ENCODE measurements around the gene SEMA6B.
"Not testable (repeated sequence)": the region's sequence is repeated elsewhere in the genome, so short reads cannot be mapped to it uniquely, and the experiment has no call there.

SEMA6B gene

DNA sequence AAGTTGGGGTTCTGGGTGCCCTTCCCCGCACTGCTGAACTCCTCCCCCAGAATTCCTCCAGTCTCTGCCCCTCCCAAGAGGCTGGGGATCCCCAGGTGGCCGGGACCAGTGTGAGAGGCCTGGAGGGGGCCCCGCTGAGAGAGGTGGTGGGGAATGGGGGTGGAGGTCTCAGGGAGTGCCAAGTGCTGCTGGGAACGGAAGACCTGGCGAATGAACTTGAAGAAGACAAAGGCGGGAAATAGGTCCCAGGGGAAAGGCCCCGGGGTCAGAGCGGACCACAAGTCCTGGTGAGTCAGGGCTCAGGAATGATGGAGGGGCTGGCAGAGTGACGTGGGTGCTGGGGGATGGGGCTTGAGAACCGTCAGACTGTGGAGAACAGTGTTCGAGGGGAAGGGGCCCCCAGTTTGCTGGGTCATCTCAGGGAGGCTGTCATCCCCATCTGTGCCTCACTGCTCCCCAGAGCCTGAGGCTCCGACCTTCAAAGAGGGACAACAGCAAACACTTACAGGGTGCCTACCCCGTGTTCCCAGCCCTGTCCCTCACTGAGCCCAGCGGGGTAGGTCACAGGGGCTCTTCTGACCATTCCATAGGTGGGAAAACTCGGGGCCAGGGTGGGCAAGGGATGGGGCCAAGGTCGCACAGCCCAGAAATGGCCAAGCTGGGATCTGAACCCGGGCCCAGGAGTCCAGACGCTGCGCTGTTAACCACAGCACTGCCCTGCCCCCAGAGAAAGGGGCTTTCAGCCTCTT is 16.0 kb upstream of the SEMA6B start:
- no peak for DNase-seq (ENCODE audit: low read depth, low spot score)

DNA sequence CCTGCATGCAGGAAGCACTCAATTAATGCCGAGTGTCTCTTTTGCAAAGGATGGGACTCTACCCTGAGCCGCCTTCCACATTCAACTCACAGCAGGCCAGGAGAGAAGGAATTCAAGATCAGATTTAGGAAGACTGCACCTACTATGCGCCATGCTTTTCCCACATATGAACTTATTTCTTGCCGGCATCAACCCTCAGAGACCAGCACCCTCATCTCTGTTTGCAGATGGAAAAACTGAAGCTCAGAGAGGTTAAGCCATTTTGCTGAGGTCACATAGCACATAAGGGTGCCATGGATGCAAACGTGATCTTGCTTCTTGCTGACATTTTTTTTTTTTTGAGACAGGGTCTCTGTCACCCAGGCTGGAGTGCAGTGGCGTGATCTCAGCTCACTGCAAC is 14.2 kb upstream of the SEMA6B start:
- no peak for DNase-seq (ENCODE audit: low read depth, low spot score)

DNA sequence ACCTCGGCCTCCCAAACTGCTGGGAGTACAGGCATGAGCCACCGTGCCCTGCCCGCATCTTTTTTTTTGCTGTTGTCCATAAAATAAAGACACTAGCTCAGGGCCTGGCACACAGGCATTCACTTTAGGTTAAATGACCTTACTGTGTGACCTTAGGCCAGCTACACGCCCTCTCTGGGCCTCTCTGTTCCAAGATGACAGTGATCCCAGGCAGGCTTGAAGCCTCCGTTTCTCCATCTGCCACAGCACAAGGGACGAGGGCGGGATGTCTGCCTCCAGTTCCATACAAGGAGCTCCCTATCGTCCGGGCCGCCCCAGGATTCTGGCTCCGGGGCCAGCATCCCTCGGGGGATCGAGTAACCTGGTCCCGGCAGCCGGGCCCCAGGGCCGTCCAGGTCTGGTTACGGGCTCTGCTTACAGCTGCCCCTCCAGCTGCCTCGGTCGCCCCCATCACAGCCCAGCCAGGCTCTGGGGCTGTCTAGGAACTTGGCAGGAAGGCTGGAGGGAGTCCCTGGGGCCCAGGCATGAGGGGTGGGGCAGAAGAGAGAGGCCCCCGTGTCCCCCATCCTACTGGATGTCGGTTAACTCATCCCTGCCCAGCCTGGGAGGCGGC is 11.9 kb upstream of the SEMA6B start:
- no peak for DNase-seq (ENCODE audit: low read depth, low spot score)

DNA sequence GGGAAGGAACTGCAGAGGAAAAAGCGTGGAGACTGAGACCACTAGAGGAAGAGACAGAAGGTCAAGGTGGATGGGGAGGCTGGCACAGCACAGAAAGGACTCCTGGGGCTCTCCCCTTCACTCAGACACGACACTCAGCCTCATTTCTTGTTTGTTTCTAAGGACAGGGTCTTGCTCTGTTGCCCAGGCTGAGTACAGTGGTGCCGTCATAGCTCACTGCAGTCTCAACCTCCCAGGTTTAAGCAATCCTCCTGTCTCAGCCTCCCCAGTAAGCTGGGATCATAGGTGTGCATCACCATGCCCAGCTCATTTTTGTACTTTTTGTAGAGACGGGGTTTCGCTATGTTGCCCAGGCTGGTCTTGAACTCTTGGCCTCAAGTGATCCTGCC is 11.4 kb upstream of the SEMA6B start:
- DNase-seq (ENCODE audit: low read depth, low spot score) = no peak

DNA sequence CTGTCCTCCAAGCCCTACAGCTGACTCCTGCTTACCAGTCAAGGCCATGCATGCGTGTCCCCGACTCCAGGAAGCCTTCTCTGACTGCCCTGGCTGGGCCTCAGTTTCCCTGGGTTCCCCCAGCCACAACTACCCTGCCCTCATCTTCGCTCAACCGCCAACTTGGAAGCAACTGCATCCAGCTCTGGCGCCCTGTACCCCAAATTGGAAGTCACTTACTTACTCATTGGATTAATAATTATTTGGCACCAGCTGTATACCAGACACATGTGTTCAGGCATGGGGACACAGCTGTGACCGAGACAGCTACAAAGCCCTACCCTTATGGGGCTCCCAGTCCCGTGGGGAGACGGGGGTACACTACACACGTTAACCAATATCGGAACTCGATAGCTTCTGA is 10.9 kb upstream of the SEMA6B start:
- no peak for DNase-seq (ENCODE audit: low read depth, low spot score)

DNA sequence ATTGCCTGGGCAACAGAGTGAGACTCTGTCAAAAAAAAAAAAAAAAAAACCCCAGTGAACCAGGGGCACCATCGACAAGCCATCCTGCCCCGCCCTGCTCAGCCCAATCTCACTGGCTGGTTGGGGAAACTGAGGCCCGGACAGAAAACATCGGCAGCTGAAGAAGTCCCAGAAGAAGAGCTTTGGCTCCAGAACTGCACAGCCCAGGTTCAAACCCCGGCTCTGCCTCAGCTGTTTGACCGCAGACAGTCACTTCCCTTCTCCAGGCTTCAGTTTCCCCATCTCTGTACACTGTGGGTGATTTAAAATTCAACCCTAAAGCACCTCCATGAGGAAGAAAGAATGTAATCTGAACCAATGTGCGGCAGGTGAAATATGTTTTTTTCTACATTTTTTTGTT is 9.4 kb upstream of the SEMA6B start:
- no peak for DNase-seq (ENCODE audit: low read depth, low spot score)

DNA sequence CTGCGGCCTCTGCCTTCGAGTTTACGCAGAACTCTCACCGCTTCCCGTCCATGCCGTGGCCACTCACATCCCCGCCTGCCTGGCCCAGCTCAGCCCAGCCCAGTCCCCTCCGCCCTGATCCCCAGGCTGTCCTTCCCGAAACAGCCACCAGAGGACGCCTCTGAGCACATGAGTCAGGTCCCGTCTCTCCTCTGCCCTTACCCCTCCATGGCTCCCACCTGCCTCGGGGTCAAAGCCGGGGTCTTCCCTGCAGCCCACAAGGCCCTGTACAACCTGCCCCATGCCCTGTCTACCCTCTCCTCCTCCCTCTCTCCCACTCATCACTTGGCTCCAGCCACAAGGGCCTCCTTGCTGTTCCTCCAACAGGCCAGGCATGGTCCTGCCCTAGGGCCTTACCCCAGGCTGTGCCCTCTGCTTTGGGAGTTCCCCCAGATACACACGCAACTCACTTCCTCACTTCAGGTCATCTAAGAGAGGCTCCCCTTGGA is 8.1 kb upstream of the SEMA6B start:
- DNase-seq (ENCODE audit: low read depth, low spot score) = peak; percentile 32

DNA sequence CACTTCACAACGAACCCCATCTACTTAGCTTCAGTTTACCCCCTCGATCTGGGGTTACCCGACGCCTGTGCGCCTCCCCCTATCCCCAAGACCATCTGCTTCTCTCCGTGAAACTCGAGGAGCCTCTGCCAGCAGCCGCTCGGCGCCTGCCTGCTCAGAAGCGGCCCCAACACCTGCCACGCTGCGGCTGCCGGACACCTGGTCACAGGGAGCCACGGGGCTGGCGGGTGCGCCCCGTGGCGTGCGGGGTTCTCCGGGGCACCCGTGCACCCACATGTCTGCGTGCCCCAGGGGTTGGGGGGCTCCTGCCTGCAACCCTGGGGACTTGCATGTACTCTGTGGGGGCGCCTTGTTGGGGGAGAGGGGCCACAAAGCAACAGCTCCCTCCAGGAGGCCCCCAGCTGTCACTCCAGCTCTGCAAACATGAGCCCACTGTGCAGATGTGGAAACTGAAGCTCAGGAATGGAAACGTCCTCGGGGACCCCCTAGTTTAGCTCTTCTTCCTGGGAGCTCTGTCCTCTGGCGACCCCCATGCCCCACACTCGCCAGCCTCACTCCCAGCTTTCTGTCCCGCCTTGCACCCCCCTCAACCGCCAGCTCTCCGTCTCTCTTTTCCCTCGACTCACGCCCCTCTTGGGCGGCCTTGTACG is 7.0 kb upstream of the SEMA6B start:
- DNase-seq (ENCODE audit: low read depth, low spot score) = no peak

DNA sequence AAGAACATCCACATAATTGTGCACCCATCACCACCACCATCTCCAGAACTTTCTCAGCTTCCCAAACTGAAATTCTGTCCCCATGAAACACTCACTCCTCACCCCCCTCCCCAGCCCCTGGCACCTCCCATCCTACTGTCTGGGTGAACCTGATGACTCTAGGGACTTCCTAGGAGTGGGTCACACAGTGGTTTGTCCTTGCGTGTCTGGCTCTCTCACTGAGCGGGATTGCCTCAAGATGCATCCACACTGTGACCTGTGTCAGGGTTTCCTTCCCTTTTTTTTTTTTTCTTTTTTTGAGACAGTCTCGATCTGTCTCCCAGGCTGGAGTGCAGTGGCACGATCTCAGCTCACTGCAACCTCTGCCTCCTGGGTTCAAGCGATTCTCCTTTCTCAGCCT is 4.1 kb upstream of the SEMA6B start:
- DNase-seq (ENCODE audit: low read depth, low spot score) = not testable (repeated sequence)

DNA sequence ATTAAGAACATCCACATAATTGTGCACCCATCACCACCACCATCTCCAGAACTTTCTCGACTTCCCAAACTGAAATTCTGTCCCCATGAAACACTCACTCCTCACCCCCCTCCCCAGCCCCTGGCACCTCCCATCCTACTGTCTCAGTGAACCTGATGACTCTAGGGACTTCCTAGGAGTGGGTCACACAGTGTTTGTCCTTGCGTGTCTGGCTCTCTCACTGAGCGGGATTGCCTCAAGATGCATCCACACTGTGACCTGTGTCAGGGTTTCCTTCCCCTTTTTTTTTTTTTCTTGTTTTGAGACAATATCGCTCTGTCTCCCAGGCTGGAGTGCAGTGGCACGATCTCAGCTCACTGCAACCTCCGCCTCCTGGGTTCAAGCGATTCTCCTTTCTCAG is 2.6 kb upstream of the SEMA6B start:
- not testable (repeated sequence) for DNase-seq (ENCODE audit: low read depth, low spot score)

DNA sequence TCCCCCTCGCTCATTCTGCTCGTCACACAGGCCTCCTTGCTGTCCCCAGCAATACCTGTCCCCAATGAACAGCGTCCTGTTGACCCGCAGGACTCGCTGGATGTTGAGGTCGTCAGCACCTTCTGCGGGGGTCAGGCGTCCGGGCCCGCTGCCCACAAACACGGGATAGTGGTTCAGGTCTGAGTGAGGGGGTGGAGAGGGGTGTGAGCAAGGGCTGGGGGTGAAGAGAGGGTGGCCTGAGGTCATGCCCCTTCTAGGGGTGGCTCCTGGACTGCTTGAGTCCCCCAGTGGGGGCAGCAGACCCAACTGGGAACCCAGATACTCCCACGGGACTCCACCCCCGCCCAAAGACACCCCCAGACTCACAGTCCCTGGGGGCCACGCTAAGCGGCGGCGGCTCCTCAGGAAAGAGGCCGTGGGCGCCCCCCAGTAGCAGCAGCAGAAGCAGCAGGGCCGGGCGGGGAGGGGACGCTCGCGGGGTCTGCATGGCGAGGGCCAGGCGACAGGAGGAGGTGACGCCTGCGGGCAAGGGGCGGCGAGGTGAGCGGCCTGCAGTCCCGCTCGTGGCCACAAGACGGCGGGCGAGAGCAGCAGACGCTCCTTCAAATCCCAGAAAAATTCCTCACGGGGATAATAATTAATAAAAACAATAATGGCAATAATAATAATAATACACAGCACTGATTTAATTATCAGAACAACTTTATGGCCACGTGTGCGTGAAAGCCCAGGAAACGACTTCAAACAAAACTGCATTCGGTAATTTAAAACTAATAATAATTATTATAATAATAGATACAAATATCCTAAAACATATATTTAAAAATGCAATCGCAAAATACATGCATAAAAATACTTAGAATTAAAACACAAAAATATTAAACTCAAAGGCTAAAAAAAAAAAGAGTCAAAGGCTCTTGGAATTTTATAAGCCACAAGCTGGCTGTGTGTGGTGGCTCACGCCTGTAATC is 1.2 kb downstream of the SEMA6B start:
- DNase-seq (ENCODE audit: low read depth, low spot score) = no peak

DNA sequence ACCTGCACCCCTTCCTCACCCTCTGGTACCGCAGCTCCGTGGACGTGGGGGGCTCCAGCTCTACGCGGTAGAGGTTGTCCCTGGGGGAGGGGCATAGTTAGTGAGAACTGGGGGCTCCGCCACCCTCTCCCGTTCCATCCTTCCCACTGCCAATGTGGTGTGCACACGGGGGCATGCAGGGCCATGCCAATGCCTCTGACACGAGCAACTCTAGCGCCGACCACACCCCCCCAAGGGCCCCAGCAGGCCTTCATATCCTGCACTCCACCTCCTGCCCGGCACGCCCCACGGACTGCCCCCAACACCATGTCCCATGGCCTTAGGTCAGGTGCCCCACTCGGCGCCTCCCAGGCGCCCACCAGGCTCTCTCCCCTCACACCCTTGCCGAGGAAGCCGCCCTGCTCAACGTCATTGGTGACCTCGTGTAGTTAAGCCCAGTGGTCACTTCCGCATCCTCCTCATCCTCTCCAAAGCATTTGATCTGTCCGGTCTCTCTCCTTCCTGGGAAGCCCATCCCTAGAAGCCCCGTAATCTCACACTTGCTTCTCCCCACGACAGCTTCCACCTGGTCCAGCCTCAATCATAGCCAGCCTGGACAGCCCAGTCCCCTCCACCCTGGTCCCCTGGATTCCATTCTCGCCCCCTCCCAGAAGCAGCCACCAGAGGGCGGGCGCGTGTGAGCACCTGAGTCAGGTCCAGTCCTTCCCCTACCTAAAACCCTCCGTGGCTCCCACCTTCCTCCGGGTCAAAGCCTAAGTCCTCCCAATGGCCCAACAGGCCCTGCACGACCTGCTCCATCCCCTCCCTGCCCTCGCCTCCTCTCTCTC is 2.1 kb downstream of the SEMA6B start:
- no peak for DNase-seq (ENCODE audit: low read depth, low spot score)

DNA sequence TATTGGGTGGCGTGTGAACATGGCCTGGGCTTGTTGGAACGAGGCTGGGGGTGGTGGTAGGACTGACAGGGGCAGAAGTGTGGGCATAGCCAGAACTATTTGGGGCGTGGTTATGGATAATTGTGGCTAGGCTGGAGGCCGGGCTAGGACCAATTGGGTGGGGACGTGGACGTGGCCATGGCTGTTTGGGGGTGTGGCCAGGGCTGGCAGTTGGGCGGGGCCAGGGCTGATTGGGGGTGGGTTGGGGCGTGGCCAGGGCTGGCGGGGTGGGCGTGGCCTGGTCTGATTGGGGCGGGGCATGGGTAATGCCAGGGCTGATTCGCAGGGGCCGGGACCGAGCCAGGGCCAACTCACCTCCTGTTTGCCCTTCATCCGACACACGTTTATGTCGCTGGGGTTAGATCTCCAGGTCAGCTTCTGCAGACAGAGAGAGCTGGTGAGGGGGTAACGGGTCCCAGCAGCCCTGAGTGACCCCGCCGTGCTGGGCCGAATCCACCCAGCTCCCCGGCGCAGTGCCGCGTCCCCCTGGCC is 2.8 kb downstream of the SEMA6B start:
- DNase-seq (ENCODE audit: low read depth, low spot score) = no peak

DNA sequence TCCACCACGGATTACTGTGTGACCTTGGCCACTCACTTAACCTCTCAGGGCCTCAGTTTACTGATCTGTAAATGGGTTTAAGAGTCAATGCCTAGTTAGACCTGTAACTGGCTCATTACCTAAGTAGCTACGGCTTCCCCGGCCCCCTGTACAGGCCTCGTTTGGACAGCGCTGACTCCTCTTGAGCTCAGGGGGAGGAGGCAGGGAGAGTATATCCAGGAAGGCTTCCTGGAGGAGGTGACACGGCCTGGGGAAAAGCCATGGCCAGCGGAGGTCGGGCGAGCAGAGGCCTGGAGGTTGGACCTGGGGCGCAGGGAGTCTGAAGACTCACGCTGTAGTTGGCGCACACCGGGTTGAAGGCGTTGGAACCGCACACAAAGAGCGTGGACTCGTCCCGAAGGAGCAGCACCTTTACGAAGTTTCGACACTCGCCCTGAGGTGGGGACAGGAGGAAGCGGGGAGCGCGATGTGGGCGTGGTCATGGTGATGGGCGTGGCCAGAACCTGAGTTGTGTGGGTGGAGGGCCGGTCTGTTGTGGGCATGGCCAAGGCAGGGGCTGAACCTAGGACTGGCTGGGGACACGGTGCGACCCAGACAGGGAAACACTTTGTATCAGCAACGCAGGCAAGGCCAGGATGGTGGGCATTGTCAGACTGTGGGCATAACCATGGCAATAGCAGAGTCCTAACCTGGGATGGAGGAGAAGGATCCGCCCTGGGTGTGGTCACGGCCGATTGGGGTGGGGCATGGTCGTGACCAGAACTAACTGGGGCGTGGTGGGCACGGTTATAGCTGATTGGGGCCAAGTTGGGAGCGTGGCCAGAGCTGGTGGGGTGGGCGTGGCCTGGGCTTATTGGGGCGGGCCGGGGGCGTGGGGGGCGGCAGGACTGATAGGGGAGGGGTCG is 3.6 kb downstream of the SEMA6B start:
- no peak for DNase-seq (ENCODE audit: low read depth, low spot score)

DNA sequence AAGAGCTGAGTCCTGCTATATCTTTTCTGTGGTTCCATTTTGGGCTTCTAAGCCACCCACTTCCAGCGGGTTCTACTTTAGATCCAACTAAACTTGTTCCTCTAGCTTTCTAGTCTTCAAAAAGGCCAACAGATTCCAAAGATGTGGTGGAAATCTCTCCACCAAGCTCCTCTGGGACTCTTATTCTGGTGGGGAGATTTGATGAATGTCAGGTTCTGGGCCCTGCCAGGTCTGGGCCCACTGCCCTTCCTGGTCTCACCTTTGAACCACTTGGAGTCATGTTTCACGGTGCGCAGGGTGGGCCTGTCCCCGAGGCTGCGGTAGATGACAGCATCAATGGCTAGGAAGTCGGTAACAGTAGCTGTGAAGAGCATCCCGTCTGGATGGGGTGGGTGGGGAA is 4.8 kb downstream of the SEMA6B start:
- DNase-seq (ENCODE audit: low read depth, low spot score) = no peak

DNA sequence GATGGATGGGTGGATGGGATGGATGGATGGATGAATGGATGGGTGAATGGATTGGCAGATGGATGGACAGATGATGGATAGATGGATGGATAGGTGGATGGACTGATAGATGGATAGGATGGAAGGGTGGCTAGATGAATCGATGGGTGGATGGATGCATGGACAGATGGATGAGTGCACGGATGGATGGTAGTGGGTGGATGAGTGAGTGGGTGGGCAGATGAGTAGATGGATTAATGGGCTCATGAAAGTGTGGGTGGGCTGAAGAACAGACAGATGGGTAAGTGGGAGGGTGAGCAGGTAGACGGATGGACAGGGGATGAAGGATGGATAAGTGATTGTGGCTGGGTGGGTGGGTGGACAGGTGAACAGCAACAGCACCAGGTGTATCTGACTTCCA is 5.7 kb downstream of the SEMA6B start:
- DNase-seq (ENCODE audit: low read depth, low spot score) = no peak

DNA sequence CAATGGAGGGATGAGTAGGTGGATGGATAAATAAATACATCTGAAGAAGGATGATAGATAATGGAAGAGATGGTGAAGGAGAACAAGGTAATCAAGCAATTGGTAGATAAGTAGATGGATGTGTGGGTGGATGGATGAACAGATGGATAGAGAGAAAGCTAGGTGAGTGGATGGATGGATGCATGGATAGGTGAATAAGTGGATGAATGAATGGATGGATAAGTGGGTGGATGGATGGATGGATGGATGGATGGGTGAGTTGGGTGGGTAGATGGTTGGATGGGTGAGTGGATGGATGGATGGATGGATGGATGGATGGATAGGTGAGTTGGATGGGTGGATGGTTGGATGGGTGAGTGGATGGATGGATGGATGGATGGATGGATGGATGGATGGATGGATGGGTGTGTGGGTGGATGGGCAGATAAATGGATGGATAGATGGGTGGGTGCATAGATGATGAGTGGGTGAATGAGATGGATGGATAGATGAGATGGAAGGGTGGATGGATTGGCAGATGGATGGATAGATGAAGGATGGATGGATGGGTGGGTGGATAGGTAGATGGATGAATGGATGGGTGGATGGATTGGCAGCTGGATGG is 6.3 kb downstream of the SEMA6B start:
- DNase-seq (ENCODE audit: low read depth, low spot score) = no peak

DNA sequence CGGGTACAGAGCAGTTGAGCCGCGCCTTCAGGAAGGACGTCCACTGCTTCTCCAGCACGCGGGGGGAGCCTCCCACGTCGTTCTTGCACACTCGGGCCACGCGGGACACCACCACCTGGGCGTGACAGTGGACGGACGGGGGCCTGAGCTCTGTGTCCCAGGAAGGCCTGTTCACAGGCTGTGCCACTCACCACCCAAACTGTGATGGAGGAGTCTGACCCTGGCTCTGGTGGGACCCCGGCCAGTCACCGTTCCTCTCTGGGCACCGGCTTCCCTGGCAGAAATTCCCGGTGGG is 7.0 kb downstream of the SEMA6B start:
- DNase-seq (ENCODE audit: low read depth, low spot score) = no peak

DNA sequence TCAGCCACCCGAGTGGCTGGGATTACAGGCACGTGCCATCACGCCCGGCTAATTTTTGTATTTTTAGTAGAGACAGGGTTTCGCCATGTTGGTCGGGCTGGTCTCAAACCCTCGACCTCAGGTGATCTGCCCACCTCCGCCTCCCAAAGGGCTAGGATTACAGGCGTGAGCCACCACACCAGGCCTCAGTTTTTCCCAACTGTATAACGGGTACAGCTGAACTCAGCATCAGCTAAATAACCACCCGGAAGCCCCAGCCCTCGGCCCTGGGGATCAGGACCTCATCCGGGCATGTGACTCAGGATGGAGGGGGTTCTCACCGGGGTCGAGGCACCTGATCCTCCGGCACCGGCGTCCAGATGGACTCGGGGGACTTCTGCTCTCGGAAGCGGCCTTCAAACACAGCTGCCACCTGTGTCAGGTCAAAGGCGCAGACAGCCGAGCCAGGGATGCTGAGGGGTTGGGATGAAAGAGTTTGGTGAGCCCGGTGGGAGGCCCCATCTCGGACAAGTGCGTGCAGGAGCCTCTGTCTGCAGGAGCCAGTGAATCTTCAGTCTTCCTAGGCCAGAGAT is 8.9 kb downstream of the SEMA6B start:
- no peak for DNase-seq (ENCODE audit: low read depth, low spot score)

Data from activated naive CD8-positive, alpha-beta T cell treated with anti-CD3 and anti-CD28 coated beads, Interleukin-2, amount 50 U/mL, for 16 hours (primary cell).